ENCODE results near the gene DMRT3.

- no peak for TF ChIP-seq CTCF (IDR thresholded peaks at IDR 0.05; ENCODE audit: poor library complexity, severe bottlenecking)
- TF ChIP-seq EP300 (conservative IDR thresholded peaks at IDR 0.05; ENCODE audit: poor library complexity, severe bottlenecking) = no peak
- TF ChIP-seq RAD21 (conservative IDR thresholded peaks at IDR 0.05) = no peak
These were observed 57.8 kb downstream of the DMRT3 start for GRCh38 chr9:1034271-1034670.

Data from neural cell (in vitro differentiated cells).